Neural progenitor cell (in vitro differentiated cells): ENCODE measurements around the gene TDRD9. TPM values are rescaled to one million over a fixed set of nuclear protein-coding genes. Genes with fewer than 3 reads are reported as not detected.
A peak's percentile ranks its signal among the peaks of the same experiment; 100 is the strongest.

Experiments used
- DNase-seq: peaks from one replicate; pipeline ENCODE4 v3.0.0-alpha.2; 2016; ENCODE audit warnings: low spot score
- H2AFZ ChIP-seq: fragments of 200-600 bp; sonication (generic); replicated peaks from 2 replicates; pipeline ENCODE4 v1.6.1; 2016; ENCODE audit warnings: antibody characterized with exemption
- H3F3A ChIP-seq: fragments of 200-600 bp; sonication (generic); 2 replicates; pipeline ENCODE4 v1.6.1; 2016; ENCODE audit warnings: antibody characterized with exemption, low read depth
- H3K27ac ChIP-seq: fragments of 200-600 bp; sonication (generic); 2 replicates; pipeline ENCODE4 v1.5.1; 2016; ENCODE audit warnings: mild to moderate bottlenecking
- H3K27me3 ChIP-seq: fragments of 200-600 bp; sonication (generic); 2 replicates; pipeline ENCODE4 v1.6.1; 2016; ENCODE audit warnings: mild to moderate bottlenecking, moderate library complexity
- H3K36me3 ChIP-seq: fragments of 200-600 bp; sonication (generic); 2 replicates; pipeline ENCODE4 v1.5.1; 2016
- H3K4me1 ChIP-seq: fragments of 200-600 bp; sonication (generic); 2 replicates; pipeline ENCODE4 v1.6.1; 2016; ENCODE audit warnings: mixed run types
- H3K4me2 ChIP-seq: fragments of 200-600 bp; sonication (generic); 2 replicates; pipeline ENCODE4 v1.6.1; 2016
- H3K4me3 ChIP-seq: fragments of 200-600 bp; sonication (generic); 2 replicates; pipeline ENCODE4 v1.5.1; 2016
- H3K79me2 ChIP-seq: fragments of 200-600 bp; sonication (generic); 2 replicates; pipeline ENCODE4 v1.6.1; 2016; ENCODE audit warnings: low read depth
- H3K9ac ChIP-seq: fragments of 200-600 bp; sonication (generic); 2 replicates; pipeline ENCODE4 v1.6.1; 2016
- H3K9me3 ChIP-seq: fragments of 200-600 bp; sonication (generic); 2 replicates; pipeline ENCODE4 v1.5.1; 2016; ENCODE audit warnings: low read depth
- H4K20me1 ChIP-seq: fragments of 200-600 bp; sonication (generic); 2 replicates; pipeline ENCODE4 v1.6.1; 2016; ENCODE audit warnings: low read depth
- H3K27ac Mint-ChIP-seq: 3 replicates; pipeline ENCODE4 v1.8.0; 2021; ENCODE audit warnings: mixed read lengths
- H3K27me3 Mint-ChIP-seq: 2 replicates; pipeline ENCODE4 v1.8.0; 2022; ENCODE audit warnings: low read depth, mild to moderate bottlenecking, inconsistent platforms, moderate library complexity, mixed read lengths; ENCODE audit not compliant: insufficient read depth
- H3K36me3 Mint-ChIP-seq: 3 replicates; pipeline ENCODE4 v1.8.0; 2021; ENCODE audit warnings: mixed read lengths
- H3K4me1 Mint-ChIP-seq: 3 replicates; pipeline ENCODE4 v1.8.0; 2021; ENCODE audit warnings: mixed read lengths
- H3K4me3 Mint-ChIP-seq: 3 replicates; pipeline ENCODE4 v1.8.0; 2021; ENCODE audit warnings: mild to moderate bottlenecking, moderate library complexity, mixed read lengths
- H3K9me3 Mint-ChIP-seq: 3 replicates; pipeline ENCODE4 v1.8.0; 2020; ENCODE audit warnings: mixed read lengths
- CTCF ChIP-seq: fragments of 200-600 bp; sonication (generic); IDR thresholded peaks from 2 replicates; pipeline ENCODE4 v1.5.1; 2017; ENCODE audit warnings: antibody characterized with exemption, mild to moderate bottlenecking
- EZH2 ChIP-seq: fragments of 200-600 bp; sonication (generic); IDR thresholded peaks from 2 replicates; pipeline ENCODE4 v1.6.1; 2017; ENCODE audit warnings: antibody characterized with exemption, mild to moderate bottlenecking, moderate library complexity
- EZH2phosphoT487 ChIP-seq: fragments of 200-600 bp; sonication (generic); IDR thresholded peaks from 2 replicates; pipeline ENCODE4 v1.6.1; 2017; ENCODE audit warnings: antibody characterized with exemption
- total RNA-seq: library from RNA; depleted of rRNA; stranded (reverse); fragments of >200 nt; gene quantifications from 2 replicates; pipeline ENCODE4 v1.2.3, GENCODE V29; 2015; ENCODE audit warnings: low replicate concordance

TDRD9 gene
- total RNA-seq, 1 donor from 2014 or later = not detected

- H3F3A ChIP-seq = no peaks in the 10 kb centered on the region
- H3K27ac ChIP-seq = no peak overlapping the region
- peaks cover 3% of the 10 kb centered on the region for H3K4me1 ChIP-seq
- TF ChIP-seq EZH2 (no peak), EZH2phosphoT487 (no peak), CTCF (no peak)
- Mint-ChIP-seq H3K4me3 (no peak overlapping the region), H3K9me3 (no peaks in the 10 kb centered on the region), H3K27me3 (no peaks in the 10 kb centered on the region), H3K27ac (no peak overlapping the region), H3K36me3 (no peaks in the 10 kb centered on the region), H3K4me1 (peaks cover 2% of the 10 kb centered on the region)
- no peaks in the 10 kb centered on the region for H3K79me2 ChIP-seq
- peaks cover 16% of the 10 kb centered on the region for H3K27me3 ChIP-seq
- H3K36me3 ChIP-seq = no peaks in the 10 kb centered on the region
- no peak overlapping the region for H2AFZ ChIP-seq
- no peaks in the 10 kb centered on the region for H4K20me1 ChIP-seq
- H3K4me3 ChIP-seq = no peak overlapping the region
- no peak overlapping the region for H3K9ac ChIP-seq
- DNase-seq = no peak
- H3K9me3 ChIP-seq = no peaks in the 10 kb centered on the region
- no peak overlapping the region for H3K4me2 ChIP-seq
These were observed 162.0 kb downstream of the TDRD9 start for GRCh38 chr14:104090071-104090748.

- Histone ChIP-seq H3K9me3 (no peaks in the 10 kb centered on the region), H3K4me1 (peaks cover 3% of the 10 kb centered on the region), H2AFZ (no peak overlapping the region), H3K79me2 (no peaks in the 10 kb centered on the region), H3K27me3 (peaks cover 6% of the 10 kb centered on the region), H3K27ac (no peak overlapping the region), H3K36me3 (no peaks in the 10 kb centered on the region), H3K4me3 (no peak overlapping the region), H3F3A (no peaks in the 10 kb centered on the region), H3K9ac (no peak overlapping the region), H4K20me1 (no peaks in the 10 kb centered on the region), H3K4me2 (no peak overlapping the region)
- TF ChIP-seq EZH2phosphoT487 = no peak
- TF ChIP-seq EZH2 = no peak
- no peak for TF ChIP-seq CTCF
- Mint-ChIP-seq H3K36me3 (no peaks in the 10 kb centered on the region), H3K27me3 (peaks cover 3% of the 10 kb centered on the region), H3K4me3 (no peak overlapping the region), H3K9me3 (no peaks in the 10 kb centered on the region), H3K4me1 (peaks cover 2% of the 10 kb centered on the region), H3K27ac (no peak overlapping the region)
- DNase-seq = peak; percentile 47
These were observed 163.0 kb downstream of the TDRD9 start for GRCh38 chr14:104091061-104091926.

- no peaks in the 10 kb centered on the region for H3K36me3 ChIP-seq
- Mint-ChIP-seq H3K4me1 (peaks cover 2% of the 10 kb centered on the region), H3K27ac (no peak overlapping the region), H3K9me3 (no peaks in the 10 kb centered on the region), H3K36me3 (no peaks in the 10 kb centered on the region), H3K4me3 (no peak overlapping the region), H3K27me3 (peaks cover 3% of the 10 kb centered on the region)
- H3K27me3 ChIP-seq = no peaks in the 10 kb centered on the region
- H2AFZ ChIP-seq = no peak overlapping the region
- H4K20me1 ChIP-seq = no peaks in the 10 kb centered on the region
- no peak for TF ChIP-seq CTCF
- H3K79me2 ChIP-seq = no peaks in the 10 kb centered on the region
- no peak overlapping the region for H3K9ac ChIP-seq
- no peaks in the 10 kb centered on the region for H3F3A ChIP-seq
- no peak overlapping the region for H3K4me3 ChIP-seq
- no peak overlapping the region for H3K4me2 ChIP-seq
- no peaks in the 10 kb centered on the region for H3K9me3 ChIP-seq
- peaks cover 3% of the 10 kb centered on the region for H3K4me1 ChIP-seq
- no peak overlapping the region for H3K27ac ChIP-seq
- no peak for DNase-seq
These were observed 163.9 kb downstream of the TDRD9 start for GRCh38 chr14:104091927-104092771.
